DND-41 (cell line): ENCODE measurements around the gene KRTAP9-7.

Experiments
- CTCF ChIP-seq: IDR thresholded peaks from 2 replicates; pipeline ENCODE4 v1.5.1; 2012; ENCODE audit warnings: borderline replicate concordance, low read length, moderate library complexity, mild to moderate bottlenecking; ENCODE audit not compliant: poor library complexity, severe bottlenecking; ENCODE audit errors: extremely low read depth
- EZH2 ChIP-seq: IDR thresholded peaks from 3 replicates; pipeline ENCODE4 v1.6.1; 2012; ENCODE audit warnings: borderline replicate concordance, low read depth, mild to moderate bottlenecking, moderate library complexity, low read length, inconsistent platforms; ENCODE audit not compliant: severe bottlenecking

- TF ChIP-seq EZH2 (no peak), CTCF (no peak)
These were observed 9.0 kb downstream of the KRTAP9-7 start for GRCh38 chr17:41284546-41284945.
